ENCODE results near the gene SGSH.

The SGSH gene

GRCh38 chr17:80227156-80227555, 7.0 kb upstream of the SGSH start (continued):
- TF ChIP-seq ZNF777 (tag by site-specific recombination; IDR thresholded peaks at IDR 0.05; ENCODE audit: borderline replicate concordance): no peak
- no peak for TF ChIP-seq KLF16 (tag by site-specific recombination; IDR thresholded peaks at IDR 0.05)
- no peak for TF ChIP-seq ZXDB (tag by site-specific recombination; IDR thresholded peaks at IDR 0.05)
- TF ChIP-seq ZEB2 (tag by site-specific recombination; IDR thresholded peaks at IDR 0.05): no peak
- TF ChIP-seq ZNF239 (tag by site-specific recombination; IDR thresholded peaks at IDR 0.05): no peak

GRCh38 chr17:80225230-80225629, 5.1 kb upstream of the SGSH start:
- TF ChIP-seq ZNF571 (tag by site-specific recombination; IDR thresholded peaks at IDR 0.05): no peak
- TF ChIP-seq ZIC2 (tag by site-specific recombination; IDR thresholded peaks at IDR 0.05): peak; percentile 76
- peak; percentile 63 for TF ChIP-seq GLIS1 (tag by site-specific recombination; IDR thresholded peaks at IDR 0.05)
- Histone ChIP-seq H3K4me3 (ENCODE audit: low read depth, low read length) (no peak overlapping the region), H3K27ac (ENCODE audit: extremely low read depth, low read depth, low read length) (no peak overlapping the region), H3K36me3 (ENCODE audit: control insufficient read depth in 2 of 2, insufficient read depth in 1 of 2, low read length in 2 of 2) (peaks cover 0 to 42% of the 10 kb centered on the region in 2 experiments; a peak in 2 of 3 replicates), H3K9me3 (ENCODE audit: control insufficient read depth, insufficient read depth, low read depth, low read length) (no peaks in the 10 kb centered on the region), H3K4me1 (ENCODE audit: control insufficient read depth, insufficient read depth, low read length) (peaks cover 3% of the 10 kb centered on the region; the same call in 1 of the 2 replicates)
- CTCF ChIA-PET: interaction anchor here (0.7 to 1.1 kb wide), 2 partner anchors 10 to 30 kb away, joined by 3 to 4 read pairs; no protein-coding TSS in a partner anchor
- POLR2A ChIA-PET: no interaction called here

GRCh38 chr17:80224683-80225082, 4.5 kb upstream of the SGSH start:
- CTCF ChIA-PET: no interaction called here
- POLR2A ChIA-PET: no interaction called here
- Histone ChIP-seq H3K4me1 (ENCODE audit: control insufficient read depth, insufficient read depth, low read length) (peaks cover 3% of the 10 kb centered on the region; the same call in 1 of the 2 replicates), H3K36me3 (ENCODE audit: control insufficient read depth in 2 of 2, insufficient read depth in 1 of 2, low read length in 2 of 2) (peaks cover 0 to 41% of the 10 kb centered on the region in 2 experiments; a peak in 2 of 3 replicates), H3K27ac (ENCODE audit: extremely low read depth, low read depth, low read length) (no peak overlapping the region), H3K9me3 (ENCODE audit: control insufficient read depth, insufficient read depth, low read depth, low read length) (no peaks in the 10 kb centered on the region), H3K4me3 (ENCODE audit: low read depth, low read length) (no peak overlapping the region)
- TF ChIP-seq ZFP37 (tag by site-specific recombination; IDR thresholded peaks at IDR 0.05): no peak
- TF ChIP-seq MYNN (tag by site-specific recombination; IDR thresholded peaks at IDR 0.05; ENCODE audit: borderline replicate concordance): no peak

GRCh38 chr17:80223838-80224497, 3.8 kb upstream of the SGSH start:
- CTCF ChIA-PET: no interaction called here
- TF ChIP-seq ZNF23 (tag by site-specific recombination; IDR thresholded peaks at IDR 0.05; ENCODE audit: borderline replicate concordance): no peak
- TF ChIP-seq ZNF521 (tag by site-specific recombination; IDR thresholded peaks at IDR 0.05): 0 out of 2 replicates have a peak, but pooled peaks have one; percentile 60
- TF ChIP-seq ZNF18 (tag by site-specific recombination; IDR thresholded peaks at IDR 0.05): peak; percentile 96
- peak; percentile 79 for TF ChIP-seq EGR2 (tag by site-specific recombination; IDR thresholded peaks at IDR 0.05; ENCODE audit: low read depth)
- TF ChIP-seq ZNF398 (tag by site-specific recombination; IDR thresholded peaks at IDR 0.05): 0 out of 2 replicates have a peak, but pooled peaks have one; percentile 16
- TF ChIP-seq ZNF571 (tag by site-specific recombination; IDR thresholded peaks at IDR 0.05): 0 out of 2 replicates have a peak, but pooled peaks have one; percentile 41
- no peak for TF ChIP-seq HIC1 (tag by site-specific recombination; IDR thresholded peaks at IDR 0.05)
- TF ChIP-seq OSR2 (tag by site-specific recombination; IDR thresholded peaks at IDR 0.05): no peak
- peak; percentile 66 for TF ChIP-seq ZSCAN4 (tag by site-specific recombination; IDR thresholded peaks at IDR 0.05)
- TF ChIP-seq ZNF366 (tag by site-specific recombination; conservative IDR thresholded peaks at IDR 0.05): peak; percentile 73
- TF ChIP-seq ZNF140 (tag by site-specific recombination; IDR thresholded peaks at IDR 0.05): no peak
- TF ChIP-seq ZNF26 (tag by site-specific recombination; IDR thresholded peaks at IDR 0.05): no peak

More at GRCh38 chr17:80223838-80224497, 3.8 kb upstream of the SGSH start:
- peaks cover 0 to 39% of the 10 kb centered on the region in 2 experiments; a peak in 2 of 3 replicates for H3K36me3 ChIP-seq (ENCODE audit: control insufficient read depth in 2 of 2, insufficient read depth in 1 of 2, low read length in 2 of 2)
- H3K27ac ChIP-seq (ENCODE audit: extremely low read depth, low read depth, low read length): no peak overlapping the region
- H3K4me3 ChIP-seq (ENCODE audit: low read depth, low read length): no peak overlapping the region
- no peaks in the 10 kb centered on the region for H3K9me3 ChIP-seq (ENCODE audit: control insufficient read depth, insufficient read depth, low read depth, low read length)
- POLR2A ChIA-PET: no interaction called here
- peaks cover 7% of the 10 kb centered on the region; the same call in 1 of the 2 replicates for H3K4me1 ChIP-seq (ENCODE audit: control insufficient read depth, insufficient read depth, low read length)

All from HEK293 (cell line).